Lower leg skin (tissue), 4 donors: ENCODE measurements around the gene SLTM. TPM values are rescaled to one million over a fixed set of nuclear protein-coding genes. Genes with fewer than 3 reads are reported as not detected.

Experiments used
- DNase-seq, 2 donors: peaks; one replicate each; pipeline ENCODE4 v3.0.0-alpha.2; 2019; ENCODE audit warnings: low spot score in 2 of 2
- H3K4me3 ChIP-seq: fragments of 200-600 bp; sonication (generic); 2 replicates; pipeline ENCODE4 v1.5.1; 2017; ENCODE audit warnings: mild to moderate bottlenecking, low read depth; ENCODE audit not compliant: poor library complexity, severe bottlenecking
- CTCF ChIP-seq, 3 donors: fragments of 450-650 bp; IDR thresholded peaks; one replicate each; pipeline ENCODE4 v1.5.1; 2016; ENCODE audit warnings: antibody characterized with exemption in 3 of 3, mild to moderate bottlenecking in 3 of 3, moderate library complexity in 2 of 3
- POLR2A ChIP-seq, 2 donors: fragments of 450-650 bp; IDR thresholded peaks; one replicate each; pipeline ENCODE4 v1.6.1; 2016 to 2017; ENCODE audit warnings: antibody characterized with exemption in 2 of 2, mild to moderate bottlenecking in 1 of 2, moderate library complexity in 1 of 2
- WGBS, 2 donors: methylation state at CpG; one replicate each; pipeline ENCODE4 v1.1.5; 2018; 5-methylcytosine and 5-hydroxymethylcytosine counted together
- intact Hi-C: fragments of 100-400 bp; cut with DNase I; formaldehyde crosslinking; loops from one replicate; pipeline ENCODE4 v1.15.0; 2023; ENCODE audit warnings: low total_unique reads
- total RNA-seq, 4 donors: library from RNA; depleted of rRNA; stranded (reverse); fragments of >200 nt; gene quantifications; one replicate each; pipeline ENCODE4 v1.1.0, GENCODE V29; 2016

Gene SLTM
- total RNA-seq, 4 donors from 2014 or later, result 85.3 to 125 (median 93.3) TPM

- WGBS, 2 donors, result 95 to 96% methylated on average over 12 of the region's 12 CpGs
- TF ChIP-seq CTCF (IDR thresholded peaks at IDR 0.05) (no peak), POLR2A (IDR thresholded peaks at IDR 0.05) (no peak)
- intact Hi-C loops, result no loop called here
- H3K4me3 ChIP-seq, result no peak overlapping the region
- no peak for DNase-seq
Measured at GRCh38 chr15:58877999-58878825, 55.3 kb downstream of the SLTM start.

DNA sequence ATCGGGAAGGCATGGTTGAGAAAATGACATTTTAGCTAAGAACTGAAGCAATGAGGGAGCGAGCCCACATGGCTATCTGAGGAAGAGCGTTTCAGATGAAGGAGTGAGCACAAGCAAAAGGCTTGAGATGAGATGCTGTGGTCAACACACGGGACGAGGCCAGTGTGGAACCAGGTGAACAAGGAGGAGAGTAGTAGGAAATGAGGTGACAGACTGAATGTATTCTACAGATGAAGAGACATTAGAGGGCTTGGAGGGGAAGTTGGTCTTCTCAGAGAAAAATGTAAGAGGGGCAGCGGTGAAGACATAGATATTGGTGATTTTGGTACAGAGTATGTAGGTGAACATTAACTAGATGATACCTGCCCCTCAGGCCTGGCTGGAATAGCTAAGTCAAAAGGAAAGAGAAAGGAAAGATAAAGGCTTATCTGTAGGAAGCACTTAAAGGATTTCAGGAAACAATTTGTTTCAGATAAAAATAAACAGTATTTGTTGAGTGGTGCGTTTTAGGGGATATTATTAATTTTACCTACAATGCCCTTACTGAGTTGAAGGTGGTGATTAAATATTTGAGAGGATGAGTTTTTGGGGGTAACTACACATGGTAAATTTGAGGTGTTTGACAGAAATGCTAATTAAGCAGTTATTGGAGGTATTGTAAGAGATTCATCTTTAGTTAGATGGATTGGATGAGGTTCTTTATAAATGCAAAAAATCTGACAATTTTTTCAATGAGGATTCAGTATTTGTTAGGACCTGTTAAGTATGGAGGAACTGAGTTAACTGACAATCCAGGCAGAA lies 57.0 kb downstream of the SLTM start:
- no peak for DNase-seq
- no peak overlapping the region for H3K4me3 ChIP-seq
- TF ChIP-seq CTCF (IDR thresholded peaks at IDR 0.05) (no peak), POLR2A (IDR thresholded peaks at IDR 0.05) (no peak)
- WGBS, 2 donors, result 86 to 87% methylated on average over 7 of the region's 7 CpGs
- intact Hi-C loops, result no loop called here

GRCh38 chr15:58875343-58875742 lies 58.1 kb downstream of the SLTM start:
- no peak for TF ChIP-seq POLR2A (IDR thresholded peaks at IDR 0.05)
- no peak for TF ChIP-seq CTCF (IDR thresholded peaks at IDR 0.05)
- no peak for DNase-seq
- H3K4me3 ChIP-seq, result no peak overlapping the region
- intact Hi-C loops, result no loop called here

DNA sequence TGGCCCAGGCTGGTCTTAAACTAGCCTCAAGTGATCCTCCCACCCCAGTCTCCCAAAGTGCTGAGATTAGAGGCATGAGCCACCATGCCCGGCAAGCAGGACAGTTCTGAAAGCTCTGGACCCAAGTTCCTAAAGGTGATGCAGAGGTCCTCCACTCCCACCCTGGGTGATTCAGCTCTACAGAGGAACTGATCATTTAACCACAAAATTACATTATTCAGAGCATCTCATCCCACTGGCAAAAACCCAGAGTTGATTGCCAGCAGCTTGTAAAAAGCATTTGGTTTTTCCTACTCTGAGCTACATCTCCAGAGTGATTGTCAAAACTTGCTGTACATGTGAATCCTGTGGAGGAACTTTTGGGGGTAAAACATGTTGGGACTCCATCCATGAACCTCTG lies 60.2 kb downstream of the SLTM start:
- intact Hi-C loops, result no loop called here
- WGBS, 2 donors, result 70 to 75% methylated on average over 1 of the region's 1 CpG
- no peak for DNase-seq
- no peak overlapping the region for H3K4me3 ChIP-seq
- no peak for TF ChIP-seq CTCF (IDR thresholded peaks at IDR 0.05)
- TF ChIP-seq POLR2A (IDR thresholded peaks at IDR 0.05), result no peak

GRCh38 chr15:58870451-58870850 lies 63.0 kb downstream of the SLTM start:
- TF ChIP-seq POLR2A (IDR thresholded peaks at IDR 0.05) (no peak), CTCF (IDR thresholded peaks at IDR 0.05) (no peak)
- WGBS, 2 donors, result 84 to 91% methylated on average over 4 of the region's 4 CpGs
- no peak overlapping the region for H3K4me3 ChIP-seq
- DNase-seq, result no peak
- intact Hi-C loops, result no loop called here
